ENCODE measurements around the gene GPR4. TPM values are rescaled to one million over a fixed set of nuclear protein-coding genes. Genes with fewer than 3 reads are reported as not detected.

Gene GPR4
- total and polyA plus RNA-seq, 2 of the 8 experiments (the other 6 are each of a cell fraction or from before 2014, with no cell fraction given), result 0.19 to 0.39 TPM

DNA sequence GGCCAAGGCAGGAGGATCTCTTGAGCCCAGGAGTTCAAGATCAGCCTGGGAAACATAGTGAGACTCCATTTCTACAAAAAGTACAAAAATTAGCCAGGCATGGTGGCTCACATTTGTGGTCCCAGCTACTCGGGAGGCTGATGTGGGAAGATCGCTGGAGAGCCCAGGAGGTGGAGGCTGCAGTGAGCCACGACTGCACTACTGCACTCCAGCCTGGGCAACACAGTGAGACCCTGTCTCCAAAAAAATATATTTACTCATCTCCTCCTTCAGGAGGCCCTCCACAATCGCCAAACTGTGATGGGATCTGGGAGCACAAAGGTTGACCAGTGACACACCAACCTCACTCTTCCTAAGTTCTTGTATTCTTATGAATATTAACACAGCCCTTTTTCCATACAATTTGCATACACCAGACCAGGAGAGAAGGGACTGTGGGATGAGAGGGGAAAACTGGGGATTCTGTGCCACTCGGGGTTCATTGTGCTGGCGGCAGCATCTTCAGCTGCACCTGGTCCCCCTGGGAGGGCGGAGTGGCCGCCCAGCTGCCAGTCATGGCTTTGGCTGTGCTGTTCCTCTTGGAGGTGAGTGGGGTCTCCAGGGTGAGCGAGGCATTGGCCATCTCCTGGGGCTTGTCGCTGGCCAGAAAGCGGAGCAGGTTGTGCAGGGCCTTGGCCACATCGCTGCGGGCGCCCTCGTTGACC, 11.6 kb downstream of the GPR4 start:
- Histone ChIP-seq H4K8ac (ENCODE audit: extremely low read depth, insufficient read depth, low read length) (no peak overlapping the region), H3K27ac (ENCODE audit: low read depth, low read length) (no peak overlapping the region), H4K5ac (ENCODE audit: insufficient read length, low read depth, low read length) (no peak overlapping the region), H4K91ac (replicated peaks; ENCODE audit: insufficient read length, low read length) (peak overlapping the region; percentile 11), H2AFZ (ENCODE audit: low read length) (0 out of 2 replicates have a peak overlapping the region, but pooled peaks have one; percentile 31), H4K20me1 (replicated peaks in 1 of 2; ENCODE audit: control insufficient read depth in 1 of 2, insufficient read depth in 2 of 2, low read length in 2 of 2) (no peaks in the 10 kb centered on the region), H3K18ac (ENCODE audit: extremely low read depth, low read length) (0 out of 2 replicates have a peak overlapping the region, but pooled peaks have one; percentile 88), H3K4ac (replicated peaks; ENCODE audit: insufficient read length, low read depth, low read length) (no peak overlapping the region), H3K27me3 (replicated peaks in 1 of 4; ENCODE audit: control insufficient read depth in 3 of 4, extremely low read depth in 1 of 4, insufficient read depth in 3 of 4, low read length in 3 of 4) (peaks cover 0 to 21% (median 16%) of the 10 kb centered on the region in 4 experiments; a peak in 6 of 7 replicates), H2BK20ac (ENCODE audit: low read length) (no peak overlapping the region), H2BK120ac (replicated peaks; ENCODE audit: low read depth, low read length) (no peak overlapping the region), H2AK5ac (ENCODE audit: low read depth, low read length) (no peak overlapping the region), H3K4me3 (ENCODE audit: extremely low read depth in 1 of 4, insufficient read depth in 2 of 4, low read depth in 3 of 4, low read length in 4 of 4) (peak overlapping the region in 1 of 4 experiments; percentile 20; a peak in 1 of 8 replicates), H3K56ac (replicated peaks; ENCODE audit: insufficient read length, low read depth, low read length) (no peak overlapping the region), H3K14ac (ENCODE audit: insufficient read length) (no peak overlapping the region), H3K4me1 (replicated peaks in 1 of 4; ENCODE audit: control insufficient read depth in 3 of 4, insufficient read depth in 4 of 4, low read length in 3 of 4) (no peaks in the 10 kb centered on the region), H3K79me1 (ENCODE audit: low read depth, low read length) (no peaks in the 10 kb centered on the region), H3K36me3 (ENCODE audit: control insufficient read depth in 2 of 4, insufficient read depth in 4 of 4, low read length in 3 of 4) (no peaks in the 10 kb centered on the region), H3K23me2 (ENCODE audit: low read depth, low read length) (no peaks in the 10 kb centered on the region), H2BK12ac (ENCODE audit: low read depth, low read length) (no peak overlapping the region), H3K79me2 (ENCODE audit: control insufficient read depth in 1 of 2, insufficient read depth in 2 of 2, low read length in 2 of 2) (no peaks in the 10 kb centered on the region), H3K23ac (ENCODE audit: insufficient read length) (no peak overlapping the region), H2BK15ac (ENCODE audit: low read length) (no peak overlapping the region), H2BK5ac (ENCODE audit: low read depth, low read length) (no peak overlapping the region), H3K9ac (replicated peaks in 1 of 4; ENCODE audit: extremely low read depth in 1 of 4, low read depth in 3 of 4, low read length in 3 of 4) (no peak overlapping the region), H3K9me3 (ENCODE audit: insufficient read depth in 2 of 2, low read depth in 1 of 2, low read length in 1 of 2) (peaks cover 0 to 4% of the 10 kb centered on the region in 2 experiments; a peak in 1 of 4 replicates), H3K4me2 (ENCODE audit: insufficient read depth in 1 of 2, low read depth in 2 of 2, low read length in 2 of 2) (peak overlapping the region in 1 of 2 experiments; percentile 30; a peak in 3 of 4 replicates)
- DNase-seq (ENCODE audit: low read depth in 1 of 2, low spot score in 2 of 2) (no peak), FAIRE-seq (no peak)
- 56% methylated on average over 15 of the region's 15 CpGs; no CpG with 5 or more reads in 1 of the 2 experiments for WGBS, 2 experiments (ENCODE audit: extremely low coverage in 1 of 2, insufficient coverage in 1 of 2, insufficient read length in 1 of 2, insufficient replicate concordance in 2 of 2, low coverage in 1 of 2, low lambda C conversion rate in 2 of 2, missing lambda C conversion rate in 1 of 2)
- TF ChIP-seq CTBP2 (IDR thresholded peaks at IDR 0.05; ENCODE audit: borderline replicate concordance, insufficient read depth, insufficient read length, low read length) (no peak), BCL11A (IDR thresholded peaks at IDR 0.05; ENCODE audit: low read depth in 2 of 2, low read length in 2 of 2) (no peak), TAF7 (optimal IDR thresholded peaks at IDR 0.05; ENCODE audit: borderline replicate concordance, low read depth, low read length) (no peak)
- CTCF ChIA-PET (ENCODE audit: partially characterized antibody), result interaction anchor here (0.6 to 2.5 kb wide), 19 partner anchors 14 to 1020 kb away, joined by 3 to 44 read pairs (median 4); partner anchors contain the start of gene EML2
- POLR2A ChIA-PET (ENCODE audit: partially characterized antibody), result interaction anchor here (0.7 to 1.6 kb wide), 5 partner anchors 15 to 177 kb away, joined by 3 to 6 read pairs (median 3); no protein-coding TSS in a partner anchor
